Fibroblast of lung (primary cell): ENCODE measurements around the gene ADCK1.

Experiments used
- CTCF ChIP-seq, 2 donors: IDR thresholded peaks in 1 of 2; conservative IDR thresholded peaks in 1 of 2; 1 replicate in 1 of 2; 2 replicates in 1 of 2; pipeline ENCODE4 v1.5.1; 2011 to 2012; ENCODE audit warnings: low read length in 2 of 2, control low read depth in 1 of 2, inconsistent platforms in 1 of 2, low read depth in 1 of 2, mild to moderate bottlenecking in 1 of 2
- EZH2 ChIP-seq: IDR thresholded peaks from 2 replicates; pipeline ENCODE4 v1.5.1; 2012; ENCODE audit warnings: low read length, control low read depth, mild to moderate bottlenecking; ENCODE audit errors: missing control alignments

GRCh38 chr14:77865455-77865854, 65.5 kb downstream of the ADCK1 start:
- TF ChIP-seq CTCF (conservative IDR thresholded peaks at IDR 0.05 in 1 of 2, IDR thresholded peaks at IDR 0.05 in 1 of 2; ENCODE audit: low read depth in 1 of 2, low read length in 2 of 2) (no peak), EZH2 (no peak)
